GM12874 (cell line): Measurements from ENCODE around the gene PSMD9.

Experiments
- CTCF ChIP-seq: IDR thresholded peaks from 2 replicates; pipeline ENCODE4 v1.5.1; 2011; ENCODE audit warnings: low read depth, mild to moderate bottlenecking, control low read depth, low read length, moderate library complexity; ENCODE audit not compliant: insufficient read depth

Gene PSMD9

DNA sequence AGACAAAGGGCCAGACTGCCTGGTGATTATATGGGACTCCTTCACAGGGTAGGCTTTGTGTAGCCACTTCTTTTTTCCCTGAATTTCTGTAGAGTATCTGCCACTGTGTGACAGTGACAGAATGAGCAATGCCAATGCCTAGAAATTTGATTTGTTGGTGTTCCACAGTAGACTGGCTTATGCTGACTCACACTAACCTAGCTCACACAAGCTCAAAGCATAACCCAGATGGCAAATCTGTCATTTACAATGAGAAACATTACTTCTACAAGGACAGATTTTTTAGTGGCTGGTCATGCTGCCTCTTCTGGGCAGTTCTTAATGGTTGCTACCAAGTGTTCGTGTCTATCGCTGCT lies 45.7 kb downstream of the PSMD9 start:
- no peak for TF ChIP-seq CTCF

GRCh38 chr12:121937654-121938053 lies 49.1 kb downstream of the PSMD9 start:
- TF ChIP-seq CTCF, result no peak

DNA sequence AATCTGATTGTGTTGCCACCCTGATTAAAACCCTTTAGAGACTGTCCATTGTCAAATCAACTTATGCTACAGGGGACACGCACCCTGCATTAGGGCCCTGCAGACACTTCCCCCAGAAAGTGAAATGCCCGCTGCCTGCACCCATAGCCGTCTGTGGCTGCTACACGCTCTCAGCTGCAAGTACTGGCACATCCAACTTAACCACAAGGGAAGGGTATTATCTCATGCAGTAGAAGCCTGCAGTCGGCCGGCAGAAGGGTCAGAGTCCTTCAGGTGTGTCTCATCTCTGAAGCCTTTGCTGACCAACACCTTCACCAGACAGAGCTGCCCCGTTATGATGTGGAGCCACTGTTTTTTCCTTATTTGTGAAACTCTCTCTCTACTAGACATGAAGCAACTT lies 50.6 kb downstream of the PSMD9 start:
- no peak for TF ChIP-seq CTCF

DNA sequence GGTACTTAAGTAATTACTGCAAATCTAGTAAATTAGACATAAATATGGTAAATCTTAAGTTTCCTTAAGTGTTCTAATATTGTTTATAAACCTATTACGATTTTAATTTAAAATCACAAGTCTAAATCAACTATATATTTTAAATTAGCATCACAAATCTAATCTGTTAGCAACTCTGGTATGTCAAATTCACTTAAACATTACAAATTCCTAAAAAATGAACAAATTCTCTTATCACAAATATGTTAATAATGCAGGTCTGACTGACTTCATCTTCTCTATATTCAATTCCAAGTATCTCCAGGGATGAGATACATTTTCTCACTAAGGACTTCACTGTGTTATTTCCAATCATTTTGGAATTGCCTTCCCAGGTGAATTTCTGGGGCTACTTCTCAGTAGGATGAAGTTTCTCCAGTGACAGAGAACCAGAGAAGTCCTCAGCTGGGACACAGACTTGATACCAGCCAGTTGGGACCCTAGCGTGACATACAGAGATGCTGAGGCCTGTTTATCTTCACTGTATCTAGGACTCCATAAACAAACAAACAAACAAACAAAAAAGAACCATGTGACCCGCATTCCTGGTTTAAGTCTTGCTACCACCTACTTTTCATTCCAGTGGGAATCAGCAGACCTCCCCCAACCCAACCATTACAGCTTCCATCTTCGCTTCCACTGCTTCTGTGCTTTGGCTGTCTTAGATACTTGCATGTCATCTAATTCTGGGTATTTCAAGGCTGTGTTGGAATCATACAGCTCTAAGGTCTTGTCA lies 51.6 kb downstream of the PSMD9 start:
- no peak for TF ChIP-seq CTCF

DNA sequence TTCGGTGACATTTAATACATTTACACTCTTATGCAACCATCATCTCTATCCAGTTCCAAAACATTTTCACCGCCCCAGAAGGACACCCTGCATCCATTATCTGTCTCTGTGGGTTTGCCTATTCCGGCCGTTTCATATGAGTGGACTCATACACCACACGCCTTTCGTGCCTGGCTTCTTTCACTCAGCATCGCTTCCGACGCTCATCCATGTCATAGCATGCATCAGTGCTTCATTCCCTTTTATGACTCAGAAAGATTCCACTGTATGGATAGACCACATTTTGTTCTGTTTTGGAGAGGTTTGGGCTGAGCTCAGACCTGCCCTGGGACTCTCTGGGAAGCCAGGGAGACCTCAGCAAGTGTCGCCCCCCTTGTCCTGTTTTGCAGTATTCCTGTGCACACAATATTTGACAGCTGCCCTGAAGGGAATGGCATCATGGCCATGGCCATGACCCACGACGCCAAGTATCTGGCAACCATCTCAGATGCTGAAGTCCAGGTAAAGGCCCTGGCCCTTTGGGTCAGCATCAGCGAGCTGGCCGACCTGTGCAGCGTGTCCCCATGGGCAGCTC lies 53.6 kb downstream of the PSMD9 start:
- no peak for TF ChIP-seq CTCF

GRCh38 chr12:121943926-121944325 lies 55.3 kb downstream of the PSMD9 start:
- TF ChIP-seq CTCF, result no peak

GRCh38 chr12:121946313-121947025 lies 57.9 kb downstream of the PSMD9 start:
- no peak for TF ChIP-seq CTCF
